ENCODE data around the gene EIF4G3.

EIF4G3 gene

GRCh38 chr1:20988943-20989342 lies 187.8 kb downstream of the EIF4G3 start:
- Histone ChIP-seq H3K4me1 (ENCODE audit: control insufficient read depth in 1 of 2, insufficient read depth in 1 of 2, low read depth in 1 of 2, low read length in 1 of 2) (peaks cover 26 to 36% of the 10 kb centered on the region in 2 experiments), H3K9me3 (no peaks in the 10 kb centered on the region), H3K27ac (no peak overlapping the region), H3K36me3 (no peaks in the 10 kb centered on the region), H3K27me3 (no peaks in the 10 kb centered on the region), H3K4me3 (ENCODE audit: low read depth in 1 of 2, low read length in 1 of 2) (no peak overlapping the region)
- TF ChIP-seq CTCF (IDR thresholded peaks at IDR 0.05), result no peak

DNA sequence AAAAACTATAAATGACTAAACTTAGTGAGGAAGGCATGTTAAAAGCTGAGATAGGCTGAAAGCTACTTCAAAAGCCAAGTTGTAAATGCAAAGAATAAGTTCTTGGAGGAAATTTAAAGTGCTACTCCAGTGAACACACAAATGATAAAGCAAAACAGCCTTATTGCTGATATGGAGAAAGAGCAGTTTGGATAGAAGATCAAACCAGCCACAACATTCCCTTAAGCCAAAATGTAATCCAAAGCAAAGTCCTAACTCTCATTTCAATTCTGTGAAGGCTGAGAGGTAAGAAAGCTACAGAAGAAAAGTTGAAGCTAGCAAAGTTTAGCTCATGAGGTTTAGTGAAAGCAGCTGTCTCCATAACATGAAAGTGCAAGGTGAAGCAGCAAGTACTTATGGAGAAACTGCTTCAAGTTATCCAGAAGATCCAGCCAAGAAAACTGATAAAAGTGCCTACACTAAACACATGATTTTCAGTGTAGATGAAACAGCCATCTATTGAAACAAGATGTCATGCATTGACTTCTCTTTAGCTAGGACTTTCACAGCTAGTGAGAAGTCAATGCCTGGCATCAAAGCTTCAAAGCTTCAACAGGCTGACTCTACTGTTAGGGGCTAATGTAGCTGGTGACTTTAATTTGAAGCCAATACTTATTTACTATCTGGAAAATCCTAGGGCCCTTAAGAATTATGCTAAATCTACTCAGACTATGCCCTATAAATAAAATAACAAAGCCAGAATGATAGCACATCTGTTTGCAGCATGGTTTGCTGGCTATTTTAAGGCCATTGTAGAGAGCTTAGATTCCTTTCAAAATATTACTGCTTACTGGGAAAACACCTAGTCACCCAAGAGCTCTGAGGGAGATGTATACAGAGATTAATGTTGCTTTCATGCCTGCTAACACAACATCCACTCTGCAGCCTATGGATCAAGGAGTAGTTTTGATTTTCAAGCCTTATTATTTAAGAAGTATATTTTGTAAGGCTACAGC lies 188.6 kb downstream of the EIF4G3 start:
- no peaks in the 10 kb centered on the region for H3K36me3 ChIP-seq
- no peak overlapping the region for H3K4me3 ChIP-seq (ENCODE audit: low read depth in 1 of 2, low read length in 1 of 2)
- no peak for TF ChIP-seq CTCF (IDR thresholded peaks at IDR 0.05)
- H3K27ac ChIP-seq, result peak overlapping the region; percentile 39
- peaks cover 18 to 28% of the 10 kb centered on the region in 2 experiments for H3K4me1 ChIP-seq (ENCODE audit: control insufficient read depth in 1 of 2, insufficient read depth in 1 of 2, low read depth in 1 of 2, low read length in 1 of 2)
- no peaks in the 10 kb centered on the region for H3K9me3 ChIP-seq
- H3K27me3 ChIP-seq, result no peaks in the 10 kb centered on the region

DNA sequence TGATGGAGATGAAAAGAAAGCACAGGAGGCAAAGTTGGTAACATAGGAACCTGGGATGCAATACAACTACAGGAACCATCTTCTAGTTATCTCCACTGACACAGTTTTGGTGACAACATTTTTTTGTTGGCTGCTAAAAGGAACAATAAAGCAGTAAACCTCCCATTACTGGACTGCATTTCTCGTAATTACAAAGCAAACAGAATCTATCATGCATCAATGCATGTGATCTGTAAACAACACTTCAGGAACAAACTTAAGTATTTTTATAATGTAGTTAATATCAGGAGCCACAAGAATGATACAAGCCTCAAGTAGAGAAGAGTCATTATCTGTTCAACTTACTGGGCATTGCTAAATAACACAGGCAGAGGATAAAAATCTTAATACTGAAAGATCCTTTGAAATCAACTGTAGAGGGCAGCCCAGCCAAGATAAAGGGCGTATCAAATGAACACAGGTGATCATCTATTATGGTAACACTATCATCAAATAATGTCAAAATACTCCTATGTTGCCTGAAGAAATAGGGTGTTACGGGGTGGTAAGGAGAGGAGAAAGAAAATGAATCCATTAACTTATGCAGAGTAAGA lies 193.3 kb downstream of the EIF4G3 start:
- Histone ChIP-seq H3K4me3 (ENCODE audit: low read depth in 1 of 2, low read length in 1 of 2) (no peak overlapping the region), H3K36me3 (peaks cover 11% of the 10 kb centered on the region), H3K4me1 (ENCODE audit: control insufficient read depth in 1 of 2, insufficient read depth in 1 of 2, low read depth in 1 of 2, low read length in 1 of 2) (peaks cover 3 to 13% of the 10 kb centered on the region in 2 experiments), H3K9me3 (no peaks in the 10 kb centered on the region), H3K27me3 (no peaks in the 10 kb centered on the region), H3K27ac (no peak overlapping the region)
- no peak for TF ChIP-seq CTCF (IDR thresholded peaks at IDR 0.05)

- Histone ChIP-seq H3K27ac (peak overlapping the region; percentile 26), H3K4me1 (ENCODE audit: control insufficient read depth in 1 of 2, insufficient read depth in 1 of 2, low read depth in 1 of 2, low read length in 1 of 2) (peaks cover 3 to 13% of the 10 kb centered on the region in 2 experiments), H3K4me3 (ENCODE audit: low read depth in 1 of 2, low read length in 1 of 2) (no peak overlapping the region), H3K9me3 (no peaks in the 10 kb centered on the region), H3K36me3 (peaks cover 11% of the 10 kb centered on the region), H3K27me3 (no peaks in the 10 kb centered on the region)
- TF ChIP-seq CTCF (IDR thresholded peaks at IDR 0.05), result no peak
Observed at GRCh38 chr1:20982316-20982715, 194.4 kb downstream of the EIF4G3 start.

GRCh38 chr1:20981915-20982314 lies 194.8 kb downstream of the EIF4G3 start:
- no peaks in the 10 kb centered on the region for H3K27me3 ChIP-seq
- H3K9me3 ChIP-seq, result no peaks in the 10 kb centered on the region
- H3K27ac ChIP-seq, result no peak overlapping the region
- no peak overlapping the region for H3K4me3 ChIP-seq (ENCODE audit: low read depth in 1 of 2, low read length in 1 of 2)
- H3K4me1 ChIP-seq (ENCODE audit: control insufficient read depth in 1 of 2, insufficient read depth in 1 of 2, low read depth in 1 of 2, low read length in 1 of 2), result peaks cover 2 to 9% of the 10 kb centered on the region in 2 experiments
- peaks cover 11% of the 10 kb centered on the region for H3K36me3 ChIP-seq
- TF ChIP-seq CTCF (IDR thresholded peaks at IDR 0.05), result no peak
